GM21717 (cell line): Measurements from ENCODE around the gene ATXN7.

ENCODE experiments used
- ATAC-seq: cut with Tn5 transposase; IDR thresholded peaks from one replicate; pipeline ENCODE4 v1.9.1; 2021; ENCODE audit warnings: mild to moderate bottlenecking, moderate library complexity; ENCODE audit not compliant: unreplicated experiment

Gene ATXN7

GRCh38 chr3:64009528-64009927 lies 145.9 kb downstream of the ATXN7 start:
- no peak for ATAC-seq

- no peak for ATAC-seq
These were observed 146.5 kb downstream of the ATXN7 start for GRCh38 chr3:64010199-64010598.

- ATAC-seq = no peak
These were observed 148.0 kb downstream of the ATXN7 start for GRCh38 chr3:64011685-64012084.

DNA sequence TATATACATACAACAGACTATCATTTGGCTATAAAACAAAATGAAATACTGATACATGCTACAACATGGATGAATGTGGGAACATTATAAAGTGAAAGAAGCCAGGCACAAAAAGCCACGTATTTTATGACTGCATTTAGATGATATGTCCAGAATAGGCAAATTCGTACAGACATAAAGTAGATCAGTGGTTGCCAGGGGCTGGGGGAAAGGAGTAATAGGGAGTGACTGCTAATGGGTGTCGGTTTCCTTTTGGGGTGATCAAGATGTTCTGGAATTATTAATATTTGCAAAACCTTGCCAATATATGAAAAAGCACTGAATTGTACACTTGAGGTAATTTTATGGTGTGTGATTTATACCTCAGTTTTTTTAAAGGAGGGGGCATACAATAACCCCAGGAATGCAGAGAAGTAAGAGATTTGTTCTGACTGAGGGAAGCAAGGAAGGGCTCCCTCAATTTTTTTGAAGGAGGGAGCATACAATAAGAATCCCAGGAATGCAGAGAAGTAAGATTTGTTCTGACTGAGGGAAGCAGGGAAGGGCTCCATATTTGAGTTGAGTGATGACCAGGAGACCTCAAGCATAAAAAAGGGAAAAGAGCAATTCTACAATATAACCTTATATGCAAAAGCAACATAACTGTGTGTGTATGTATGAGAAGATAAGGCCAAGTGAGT lies 153.4 kb downstream of the ATXN7 start:
- ATAC-seq = no peak

DNA sequence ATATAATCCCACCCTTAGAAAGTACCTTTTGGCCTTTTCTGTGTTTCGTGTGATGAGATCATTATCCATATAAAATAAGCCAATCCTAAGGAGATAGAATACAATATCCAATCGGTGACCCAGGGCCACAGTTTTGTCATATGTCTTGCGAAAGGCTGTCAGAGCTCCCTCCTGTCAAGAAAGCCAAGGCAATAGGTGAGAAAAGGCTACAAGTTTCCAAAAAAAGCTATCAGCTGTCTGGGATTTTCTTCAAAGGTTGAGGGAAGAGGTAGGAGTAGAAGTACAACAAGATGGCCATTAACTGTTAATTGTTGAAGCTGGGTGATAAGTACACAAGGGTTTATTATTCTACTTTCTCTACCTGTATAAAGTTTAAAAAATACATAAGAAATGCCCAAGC lies 155.6 kb downstream of the ATXN7 start:
- no peak for ATAC-seq

DNA sequence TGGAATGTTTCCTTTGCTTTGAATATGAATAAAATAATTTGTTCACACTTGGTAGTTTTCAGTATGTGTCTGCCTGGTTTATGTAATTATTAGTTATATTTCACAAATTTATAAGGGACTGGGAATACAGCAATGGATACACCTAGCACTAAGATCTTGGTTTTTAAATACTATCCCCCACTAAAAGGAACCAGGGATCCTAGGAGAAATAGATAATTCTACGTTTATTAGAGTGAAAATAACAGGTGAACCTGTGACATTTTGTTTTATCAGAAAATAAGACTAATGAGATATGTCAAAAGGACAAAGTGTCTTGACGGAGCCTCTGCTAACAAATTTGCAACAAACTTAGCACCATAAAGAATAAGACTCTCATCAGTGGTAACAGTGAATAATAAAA lies 156.2 kb downstream of the ATXN7 start:
- ATAC-seq = no peak

- ATAC-seq = no peak
These were observed 158.3 kb downstream of the ATXN7 start for GRCh38 chr3:64021922-64022321.

- ATAC-seq = peak; percentile 20
These were observed 159.0 kb downstream of the ATXN7 start for GRCh38 chr3:64022451-64023186.

DNA sequence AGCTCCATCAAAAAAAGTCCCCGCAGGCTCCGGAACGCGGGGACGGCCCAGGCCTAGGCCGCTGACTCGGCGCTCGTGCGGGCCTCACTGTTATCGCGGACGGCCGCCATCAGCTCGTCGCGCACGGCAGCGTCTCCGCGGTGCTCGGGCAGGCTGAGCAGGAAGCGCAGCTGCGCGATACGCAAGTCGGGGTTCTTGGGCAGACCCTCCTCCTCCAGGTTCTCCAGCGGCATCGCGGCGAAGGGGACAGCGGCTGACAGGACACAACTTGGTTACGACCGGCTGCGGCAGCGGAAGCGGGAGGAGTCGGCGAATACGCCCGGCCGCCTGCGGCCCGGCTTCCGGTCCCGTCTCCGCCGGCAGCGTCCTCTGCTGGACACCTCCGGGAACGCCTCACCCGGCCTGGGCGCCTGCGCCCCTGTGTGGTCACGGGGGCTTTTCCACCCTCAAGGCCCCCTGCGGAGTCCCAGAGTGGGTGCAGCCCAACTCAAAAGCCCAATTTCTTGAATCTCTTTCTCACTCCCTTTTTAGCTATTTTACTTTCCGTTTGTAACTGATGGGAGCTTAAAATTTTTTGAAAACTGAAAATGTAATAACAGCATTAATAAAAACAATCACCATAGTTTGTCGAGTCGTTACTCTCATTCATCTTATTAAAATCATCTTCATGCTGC lies 159.7 kb downstream of the ATXN7 start, which contains the start of gene PSMD6:
PSMD6 (minus strand) TSS at position 308 of the 674 bp plus-strand sequence; CDS start at position 233, 75 bp downstream.
- peak; percentile 98 for ATAC-seq

- ATAC-seq = no peak
These were observed 160.2 kb downstream of the ATXN7 start for GRCh38 chr3:64023861-64024223.

- ATAC-seq = no peak
These were observed 162.7 kb downstream of the ATXN7 start for GRCh38 chr3:64026346-64026745.

GRCh38 chr3:64027658-64028057 lies 164.0 kb downstream of the ATXN7 start:
- ATAC-seq = no peak

DNA sequence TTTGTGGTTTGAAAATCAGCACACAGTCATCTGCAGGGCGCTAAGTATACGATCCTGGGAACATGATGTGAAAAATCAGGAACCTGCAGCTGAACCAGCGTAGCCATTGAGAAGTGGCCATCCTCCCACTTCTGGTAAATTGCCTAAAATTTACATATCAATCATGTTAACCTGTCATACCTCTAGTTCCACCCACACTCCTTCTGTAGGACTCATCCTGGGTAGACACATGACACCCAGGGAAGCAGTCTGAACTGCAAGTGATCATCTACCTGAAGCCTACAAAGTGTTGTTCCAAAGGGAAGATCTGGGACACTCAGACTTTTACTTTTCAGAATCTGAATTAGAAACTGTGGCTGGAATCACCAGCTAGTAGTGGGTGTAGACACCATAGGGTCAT lies 165.1 kb downstream of the ATXN7 start:
- no peak for ATAC-seq

GRCh38 chr3:64029287-64029686 lies 165.6 kb downstream of the ATXN7 start:
- ATAC-seq = no peak

DNA sequence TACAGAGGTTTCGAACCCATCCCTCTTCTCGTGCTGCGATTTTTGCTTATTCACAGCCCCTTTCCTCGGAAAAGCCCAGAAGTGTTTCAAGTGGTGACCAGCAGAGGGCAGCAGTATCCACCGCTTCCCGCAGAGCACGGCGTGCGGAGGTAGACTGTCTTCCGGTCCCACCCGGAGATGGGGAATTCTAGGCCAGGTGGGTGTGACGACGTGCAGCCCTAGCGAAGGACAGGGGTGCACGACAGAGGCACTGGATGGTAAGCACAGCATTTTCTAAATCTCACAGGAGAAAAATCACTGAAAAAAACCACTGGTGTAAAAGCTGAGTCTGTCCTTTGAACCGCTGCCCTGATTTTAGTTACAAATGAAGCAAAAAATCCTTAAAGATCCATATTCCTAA lies 167.1 kb downstream of the ATXN7 start:
- ATAC-seq = peak; percentile 95

- ATAC-seq = no peak
These were observed 168.2 kb downstream of the ATXN7 start for GRCh38 chr3:64031540-64032508.

GRCh38 chr3:64033069-64033468 lies 169.4 kb downstream of the ATXN7 start:
- no peak for ATAC-seq

DNA sequence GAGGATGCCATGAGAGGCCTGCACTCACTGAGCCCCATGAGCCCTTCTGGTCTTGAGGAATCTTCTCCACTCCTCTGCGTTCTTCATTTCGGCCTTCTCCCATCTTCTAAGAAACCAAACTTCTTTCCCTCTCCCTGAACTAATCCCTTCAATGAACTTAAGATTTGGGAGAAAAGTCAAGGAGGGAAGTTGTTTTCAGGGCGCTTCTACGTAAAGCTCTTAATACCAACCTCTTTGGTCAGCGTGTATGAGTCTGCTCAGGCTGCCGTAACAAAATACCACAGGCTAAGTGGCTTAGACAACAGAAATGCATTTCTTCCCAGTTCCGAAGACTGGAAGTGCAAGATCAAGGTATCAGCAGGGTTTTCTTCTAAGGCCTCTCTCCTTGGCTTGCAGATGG lies 173.4 kb downstream of the ATXN7 start:
- no peak for ATAC-seq

- ATAC-seq = no peak
These were observed 174.6 kb downstream of the ATXN7 start for GRCh38 chr3:64038253-64038767.

DNA sequence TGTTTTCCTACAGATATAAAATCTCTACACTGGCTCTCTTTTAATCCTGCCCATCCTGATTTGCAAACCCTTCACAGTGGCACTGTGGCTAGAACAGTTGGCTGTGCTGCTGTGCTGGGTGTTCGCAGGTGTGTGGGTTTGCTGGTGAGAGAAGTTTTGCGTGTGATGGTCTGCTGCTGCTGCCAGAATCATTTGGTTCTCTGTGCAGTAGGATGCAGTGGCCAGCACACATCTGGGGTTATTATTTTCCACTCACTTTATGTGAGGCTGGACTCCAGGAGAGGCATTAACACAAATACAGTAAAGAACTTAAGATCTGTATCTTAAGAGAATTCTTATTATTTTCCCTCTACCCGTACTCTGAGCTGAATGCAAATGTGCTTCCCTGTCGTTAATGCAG lies 175.7 kb downstream of the ATXN7 start:
- ATAC-seq = peak; percentile 43
